ENCODE data around the gene FMO4.

Gene FMO4

DNA sequence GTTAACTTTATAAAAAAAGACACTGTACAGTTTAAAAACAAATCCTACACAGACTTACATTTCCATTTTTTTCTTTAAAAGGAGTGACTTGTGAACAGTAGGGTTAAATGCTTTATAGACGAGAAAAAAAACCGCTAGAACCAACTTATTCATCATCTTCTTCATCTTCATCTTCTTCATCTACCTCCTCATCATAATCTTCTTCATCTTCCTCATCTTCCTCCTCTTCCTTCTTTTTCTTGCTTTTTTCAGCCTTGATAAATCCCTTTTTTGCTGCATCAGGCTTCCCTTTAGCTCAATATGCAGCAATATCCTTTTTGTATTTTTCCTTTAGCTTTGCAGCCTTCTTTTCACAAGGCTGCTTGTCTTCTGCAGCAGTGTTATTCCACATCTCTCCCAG is 43.2 kb upstream of the FMO4 start:
- no peak overlapping the region for H2AFZ ChIP-seq
- no peaks in the 10 kb centered on the region for H3K4me1 ChIP-seq
- no peaks in the 10 kb centered on the region for H3K79me2 ChIP-seq
- no peak overlapping the region for H3K4me3 ChIP-seq (ENCODE audit: low read depth, low read length)
- no peak overlapping the region for H3K4me2 ChIP-seq (ENCODE audit: low read length)
- H3K27me3 ChIP-seq (ENCODE audit: control insufficient read depth, insufficient read depth, low read length), result no peaks in the 10 kb centered on the region
- no peak overlapping the region for H3K27ac ChIP-seq
- H3K9me3 ChIP-seq (ENCODE audit: control insufficient read depth, low read length), result no peaks in the 10 kb centered on the region
- no peaks in the 10 kb centered on the region for H3K36me3 ChIP-seq (ENCODE audit: control insufficient read depth, insufficient read depth, low read length)
- no peak overlapping the region for H3K9ac ChIP-seq
- TF ChIP-seq, protein P1, sequence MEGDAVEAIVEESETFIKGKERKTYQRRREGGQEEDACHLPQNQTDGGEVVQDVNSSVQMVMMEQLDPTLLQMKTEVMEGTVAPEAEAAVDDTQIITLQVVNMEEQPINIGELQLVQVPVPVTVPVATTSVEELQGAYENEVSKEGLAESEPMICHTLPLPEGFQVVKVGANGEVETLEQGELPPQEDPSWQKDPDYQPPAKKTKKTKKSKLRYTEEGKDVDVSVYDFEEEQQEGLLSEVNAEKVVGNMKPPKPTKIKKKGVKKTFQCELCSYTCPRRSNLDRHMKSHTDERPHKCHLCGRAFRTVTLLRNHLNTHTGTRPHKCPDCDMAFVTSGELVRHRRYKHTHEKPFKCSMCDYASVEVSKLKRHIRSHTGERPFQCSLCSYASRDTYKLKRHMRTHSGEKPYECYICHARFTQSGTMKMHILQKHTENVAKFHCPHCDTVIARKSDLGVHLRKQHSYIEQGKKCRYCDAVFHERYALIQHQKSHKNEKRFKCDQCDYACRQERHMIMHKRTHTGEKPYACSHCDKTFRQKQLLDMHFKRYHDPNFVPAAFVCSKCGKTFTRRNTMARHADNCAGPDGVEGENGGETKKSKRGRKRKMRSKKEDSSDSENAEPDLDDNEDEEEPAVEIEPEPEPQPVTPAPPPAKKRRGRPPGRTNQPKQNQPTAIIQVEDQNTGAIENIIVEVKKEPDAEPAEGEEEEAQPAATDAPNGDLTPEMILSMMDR (IDR thresholded peaks at IDR 0.05), result no peak

DNA sequence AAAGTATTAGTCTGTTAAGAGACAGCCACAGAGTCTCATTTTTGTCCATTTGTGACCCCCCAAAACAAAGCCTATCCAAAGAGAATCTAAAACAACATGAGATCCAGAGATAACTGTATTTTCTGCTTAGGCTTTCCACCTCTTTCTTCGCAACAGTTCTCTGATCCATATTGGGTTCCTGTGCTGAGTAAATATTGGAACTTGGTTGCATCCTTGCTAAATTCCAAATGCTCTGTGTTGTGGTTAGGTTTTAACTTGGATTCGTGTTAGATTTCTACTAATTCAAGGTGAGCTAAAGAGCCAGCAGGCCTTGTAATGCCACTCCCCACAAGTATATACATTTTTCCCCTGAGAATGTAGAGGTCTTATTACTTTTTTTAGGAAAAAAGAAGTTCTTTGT is 36.4 kb upstream of the FMO4 start:
- Histone ChIP-seq H3K79me2 (no peaks in the 10 kb centered on the region), H2AFZ (no peak overlapping the region), H3K4me2 (ENCODE audit: low read length) (no peak overlapping the region), H3K27me3 (ENCODE audit: control insufficient read depth, insufficient read depth, low read length) (no peaks in the 10 kb centered on the region), H3K4me1 (no peaks in the 10 kb centered on the region), H3K36me3 (ENCODE audit: control insufficient read depth, insufficient read depth, low read length) (no peaks in the 10 kb centered on the region), H3K9ac (no peak overlapping the region), H3K4me3 (ENCODE audit: low read depth, low read length) (no peak overlapping the region), H3K9me3 (ENCODE audit: control insufficient read depth, low read length) (no peaks in the 10 kb centered on the region), H3K27ac (no peak overlapping the region)
- TF ChIP-seq, protein P1 (IDR thresholded peaks at IDR 0.05), result no peak

DNA sequence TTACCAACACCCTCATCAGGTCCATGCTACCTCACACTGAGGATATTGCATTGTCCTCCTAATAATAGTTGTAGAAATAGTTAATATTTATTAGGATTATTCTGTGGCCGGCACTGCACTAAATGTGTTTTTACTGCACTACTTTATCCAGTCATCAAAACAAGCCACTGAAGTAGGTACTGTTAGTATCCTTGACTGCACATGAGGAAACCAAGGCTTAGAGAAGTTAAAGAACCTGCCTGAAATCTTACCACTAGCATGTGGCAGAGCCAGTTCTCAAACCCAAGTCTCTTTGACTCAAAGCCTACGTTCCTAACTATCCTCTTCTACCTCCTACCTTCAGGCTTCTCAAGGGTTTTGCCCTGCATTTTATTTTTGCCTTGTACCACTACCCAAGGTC is 34.7 kb upstream of the FMO4 start:
- Histone ChIP-seq H3K9ac (no peak overlapping the region), H3K79me2 (no peaks in the 10 kb centered on the region), H3K27ac (no peak overlapping the region), H3K36me3 (ENCODE audit: control insufficient read depth, insufficient read depth, low read length) (no peaks in the 10 kb centered on the region), H3K9me3 (ENCODE audit: control insufficient read depth, low read length) (no peaks in the 10 kb centered on the region), H3K4me1 (no peaks in the 10 kb centered on the region), H2AFZ (no peak overlapping the region), H3K27me3 (ENCODE audit: control insufficient read depth, insufficient read depth, low read length) (no peaks in the 10 kb centered on the region), H3K4me3 (ENCODE audit: low read depth, low read length) (no peak overlapping the region), H3K4me2 (ENCODE audit: low read length) (no peak overlapping the region)
- TF ChIP-seq, protein P1 (IDR thresholded peaks at IDR 0.05), result no peak

DNA sequence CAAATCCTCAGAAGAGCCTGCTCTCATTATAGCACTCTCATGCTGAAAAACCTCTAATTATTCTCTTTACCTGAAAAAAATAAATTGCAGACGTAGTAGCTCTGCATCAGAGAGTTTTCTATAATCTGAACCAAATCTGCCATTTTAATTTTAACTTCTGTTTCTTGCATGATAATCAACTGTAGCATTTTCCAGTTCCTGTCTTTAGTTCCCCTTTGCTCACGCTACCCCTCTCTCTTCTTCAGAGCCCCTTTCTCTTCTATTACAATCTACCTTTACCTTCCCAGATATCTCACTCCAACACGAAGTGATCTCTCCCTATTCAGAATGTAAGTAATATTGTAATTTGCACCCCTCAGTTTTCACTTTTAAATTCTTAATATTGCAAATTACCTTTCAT is 34.3 kb upstream of the FMO4 start:
- Histone ChIP-seq H3K4me2 (ENCODE audit: low read length) (no peak overlapping the region), H3K79me2 (no peaks in the 10 kb centered on the region), H3K4me3 (ENCODE audit: low read depth, low read length) (no peak overlapping the region), H3K27ac (no peak overlapping the region), H3K27me3 (ENCODE audit: control insufficient read depth, insufficient read depth, low read length) (no peaks in the 10 kb centered on the region), H3K4me1 (no peaks in the 10 kb centered on the region), H3K9me3 (ENCODE audit: control insufficient read depth, low read length) (no peaks in the 10 kb centered on the region), H3K36me3 (ENCODE audit: control insufficient read depth, insufficient read depth, low read length) (no peaks in the 10 kb centered on the region), H2AFZ (no peak overlapping the region), H3K9ac (no peak overlapping the region)
- TF ChIP-seq, protein P1 (IDR thresholded peaks at IDR 0.05), result no peak

DNA sequence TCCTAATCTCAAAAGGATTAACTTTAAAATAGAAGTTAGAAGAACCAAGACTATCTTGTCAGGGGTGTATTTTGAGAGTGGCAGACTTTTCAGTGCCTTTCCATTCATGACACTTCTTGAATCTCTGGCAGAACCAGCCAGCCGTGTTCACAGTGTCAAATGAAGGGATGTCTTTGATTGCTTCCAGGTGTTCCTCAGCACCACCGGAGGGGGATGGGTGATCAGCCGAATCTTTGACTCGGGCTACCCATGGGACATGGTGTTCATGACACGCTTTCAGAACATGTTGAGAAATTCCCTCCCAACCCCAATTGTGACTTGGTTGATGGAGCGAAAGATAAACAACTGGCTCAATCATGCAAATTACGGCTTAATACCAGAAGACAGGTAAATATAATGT is 33.4 kb upstream of the FMO4 start:
- Histone ChIP-seq H3K4me3 (ENCODE audit: low read depth, low read length) (no peak overlapping the region), H3K27ac (no peak overlapping the region), H3K36me3 (ENCODE audit: control insufficient read depth, insufficient read depth, low read length) (no peaks in the 10 kb centered on the region), H3K4me2 (ENCODE audit: low read length) (no peak overlapping the region), H3K9ac (no peak overlapping the region), H3K4me1 (no peaks in the 10 kb centered on the region), H3K27me3 (ENCODE audit: control insufficient read depth, insufficient read depth, low read length) (no peaks in the 10 kb centered on the region), H3K9me3 (ENCODE audit: control insufficient read depth, low read length) (no peaks in the 10 kb centered on the region), H3K79me2 (no peaks in the 10 kb centered on the region), H2AFZ (no peak overlapping the region)
- TF ChIP-seq, protein P1 (IDR thresholded peaks at IDR 0.05), result no peak

All from parathyroid adenoma (tissue), 2 donors.